SK-N-SH (cell line): ENCODE data around the gene SGPP1. TPM values are rescaled to one million over a fixed set of nuclear protein-coding genes. Genes with fewer than 3 reads are reported as not detected.

Experiments
- CTCF ChIA-PET: fragments of 300-600, 350-600 bp; formaldehyde crosslinking; extraction: SDS; loops from one replicate; lab custom pipeline; 2021; lab: Yijun Ruan, JAX
- POLR2A ChIA-PET: fragments of 350-600 bp; sonication (Branson Sonifier 250); formaldehyde crosslinking; extraction: SDS; loops from one replicate; lab custom pipeline; 2020; ENCODE audit warnings: antibody characterized with exemption, inconsistent platforms; lab: Yijun Ruan, JAX
- DNase-seq: peaks from one replicate; pipeline ENCODE4 v3.0.0; 2012
- H2AFZ ChIP-seq: fragments of 200-600 bp; sonication (generic); 2 replicates; pipeline ENCODE4 v1.8.1; 2016; ENCODE audit warnings: antibody characterized with exemption, mild to moderate bottlenecking, low read depth
- H3F3A ChIP-seq: fragments of 200-600 bp; sonication (generic); replicated peaks from 2 replicates; pipeline ENCODE3; 2016; ENCODE audit warnings: antibody characterized with exemption, mild to moderate bottlenecking; ENCODE audit not compliant: insufficient read depth
- H3K27ac ChIP-seq, 2 experiments: fragments of 200-500 bp in 1 of 2; fragments of 200-600 bp in 1 of 2; sonication (Bioruptor generic) in 1 of 2; sonication (generic), shearing (Covaris generic) in 1 of 2; 2 replicates each; pipeline versions ENCODE4 v1.5.1 to v1.6.1; 2014 to 2016; ENCODE audit warnings: low read depth in 2 of 2, inconsistent platforms in 1 of 2, low read length in 1 of 2, mild to moderate bottlenecking in 1 of 2, mixed read lengths in 1 of 2
- H3K27me3 ChIP-seq: fragments of 200-600 bp; sonication (generic), shearing (Covaris generic); 2 replicates; pipeline ENCODE4 v1.6.1; 2016; ENCODE audit warnings: mixed run types; ENCODE audit not compliant: insufficient read depth
- H3K36me3 ChIP-seq, 2 experiments: fragments of 200-500 bp in 1 of 2; fragments of 200-600 bp in 1 of 2; sonication (Bioruptor generic) in 1 of 2; sonication (generic) in 1 of 2; replicated peaks in 1 of 2; 2 replicates each; pipeline versions ENCODE3 to v1.5.1; 2014 to 2016; ENCODE audit warnings: low read length in 1 of 2, mild to moderate bottlenecking in 1 of 2; ENCODE audit not compliant: insufficient read depth in 2 of 2, control insufficient read depth in 1 of 2
- H3K4me1 ChIP-seq, 2 experiments: fragments of 200-500 bp in 1 of 2; fragments of 200-600 bp in 1 of 2; sonication (Bioruptor generic) in 1 of 2; sonication (generic), shearing (Covaris generic) in 1 of 2; 2 replicates each; pipeline versions ENCODE4 v1.5.1 to v1.6.1; 2014 to 2016; ENCODE audit warnings: low read depth in 1 of 2, low read length in 1 of 2, mixed run types in 1 of 2; ENCODE audit not compliant: insufficient read depth in 2 of 2, control insufficient read depth in 1 of 2
- H3K4me2 ChIP-seq: fragments of 200-600 bp; sonication (generic), shearing (Covaris generic); 2 replicates; pipeline ENCODE4 v1.6.1; 2017; ENCODE audit warnings: mixed run types
- H3K4me3 ChIP-seq, 2 experiments: fragments of 200-500 bp in 1 of 2; fragments of 200-600 bp in 1 of 2; sonication (Bioruptor generic) in 1 of 2; sonication (generic), shearing (Covaris generic) in 1 of 2; 2 replicates each; pipeline versions ENCODE4 v1.5.1 to v1.8.1; 2014 to 2016; ENCODE audit warnings: low read depth in 2 of 2, inconsistent platforms in 1 of 2, low read length in 1 of 2, mild to moderate bottlenecking in 1 of 2, mixed read lengths in 1 of 2, moderate library complexity in 1 of 2
- H3K79me2 ChIP-seq: fragments of 200-600 bp; sonication (generic); 2 replicates; pipeline ENCODE4 v1.8.1; 2017; ENCODE audit warnings: mild to moderate bottlenecking; ENCODE audit not compliant: insufficient read depth
- H3K9ac ChIP-seq: fragments of 200-600 bp; sonication (generic); 2 replicates; pipeline ENCODE4 v1.6.1; 2017; ENCODE audit warnings: mixed run types
- H3K9me2 ChIP-seq: fragments of 200-600 bp; sonication (generic); 2 replicates; pipeline ENCODE4 v1.6.1; 2017; ENCODE audit warnings: mixed run types
- H3K9me3 ChIP-seq: fragments of 200-600 bp; sonication (generic); 2 replicates; pipeline ENCODE4 v1.6.1; 2017; ENCODE audit warnings: mixed run types, mild to moderate bottlenecking, moderate library complexity
- H4K20me1 ChIP-seq: fragments of 200-600 bp; sonication (generic); 2 replicates; pipeline ENCODE4 v1.6.1; 2017; ENCODE audit warnings: mild to moderate bottlenecking, mixed run types; ENCODE audit not compliant: insufficient read depth
- CHD2 ChIP-seq: fragments of 150-350 bp; IDR thresholded peaks from 2 replicates; pipeline ENCODE4 v1.6.1; 2018; ENCODE audit warnings: low read length; ENCODE audit not compliant: partially characterized antibody
- ELF1 ChIP-seq: IDR thresholded peaks from 2 replicates; pipeline ENCODE4 v1.4.0; 2012
- EP300 ChIP-seq, 2 experiments: IDR thresholded peaks; 2 replicates each; pipeline versions ENCODE4 v1.4.0 to v1.6.1; 2012; ENCODE audit warnings: borderline replicate concordance in 1 of 2, low read depth in 1 of 2, low read length in 1 of 2
- FOSL2 ChIP-seq: IDR thresholded peaks from 2 replicates; pipeline ENCODE4 v1.4.0; 2012; ENCODE audit warnings: low read depth, mild to moderate bottlenecking, moderate library complexity, borderline replicate concordance
- GABPA ChIP-seq: IDR thresholded peaks from 2 replicates; pipeline ENCODE4 v1.4.0; 2012; ENCODE audit warnings: low read depth, mild to moderate bottlenecking
- GATA2 ChIP-seq: sonication (generic); formaldehyde crosslinking; IDR thresholded peaks from 2 replicates; pipeline ENCODE4 v1.5.0; 2020; ENCODE audit warnings: mild to moderate bottlenecking, missing genetic modification reagents
- IRF3 ChIP-seq: fragments of 150-350 bp; IDR thresholded peaks from 2 replicates; pipeline ENCODE4 v1.6.1; 2016; ENCODE audit warnings: mild to moderate bottlenecking, low read depth, low read length
- MXI1 ChIP-seq: IDR thresholded peaks from 2 replicates; pipeline ENCODE4 v1.6.1; 2012; ENCODE audit warnings: mild to moderate bottlenecking, low read depth, low read length, improper control_type of control experiment
- POLR2AphosphoS5 ChIP-seq: IDR thresholded peaks from 2 replicates; pipeline ENCODE4 v1.6.1; 2012; ENCODE audit warnings: low read depth, low read length
- RAD21 ChIP-seq: IDR thresholded peaks from 2 replicates; pipeline ENCODE4 v1.6.1; 2012; ENCODE audit warnings: mild to moderate bottlenecking, low read length
- TAF1 ChIP-seq: IDR thresholded peaks from 2 replicates; pipeline ENCODE4 v1.6.1; 2012; ENCODE audit warnings: low read depth, mild to moderate bottlenecking, low read length, moderate library complexity, borderline replicate concordance
- TEAD4 ChIP-seq: IDR thresholded peaks from 2 replicates; pipeline ENCODE4 v1.4.0; 2012; ENCODE audit warnings: mild to moderate bottlenecking, borderline replicate concordance; ENCODE audit not compliant: insufficient read depth
- ZBTB33 ChIP-seq: IDR thresholded peaks from 2 replicates; pipeline ENCODE4 v1.4.0; 2012; ENCODE audit warnings: low read depth, borderline replicate concordance
- WGBS: methylation state at CpG from one replicate; pipeline ENCODE4 v1.1.6; 2017; ENCODE audit warnings: low lambda C conversion rate; 5-methylcytosine and 5-hydroxymethylcytosine counted together
- polyA plus RNA-seq, 3 experiments: library from polyadenylated mRNA; depleted of rRNA; stranded (reverse); fragments of >200 nt; gene quantifications; 2 replicates each; pipeline ENCODE4 v1.2.3, GENCODE V29; 2012
- TF ChIP-seq, protein P1 (sequence below): IDR thresholded peaks from 2 replicates; pipeline ENCODE4; 2012
- TF ChIP-seq, protein P2 (sequence below): IDR thresholded peaks from 2 replicates; pipeline ENCODE4 v1.4.0; 2012; ENCODE audit warnings: low read depth

The SGPP1 gene
- polyA plus RNA-seq, 1 of the 3 experiments (the other 2 are of a cell fraction) = 8.4 TPM

GRCh38 chr14:63642656-63643382, 85.0 kb downstream of the SGPP1 start:
- DNase-seq = no peak
- H3F3A ChIP-seq = peaks cover 15% of the 10 kb centered on the region
- no peaks in the 10 kb centered on the region for H3K9me2 ChIP-seq
- H2AFZ ChIP-seq = peak overlapping the region; percentile 85
- CTCF ChIA-PET = interaction anchor here (0.8 to 5.8 kb wide), 7 partner anchors 9 to 661 kb away, joined by 3 to 17 read pairs (median 4); no protein-coding TSS in a partner anchor
- POLR2A ChIA-PET = interaction anchor here (1.7 kb wide), 1 partner anchor 99 kb away, joined by 11 read pairs; the partner anchor contains the start of gene PPP2R5E
- TF ChIP-seq TEAD4 (no peak), TAF1 (no peak), RAD21 (no peak), EP300 (IDR thresholded peaks at IDR 0.05; ENCODE audit: borderline replicate concordance in 1 of 2, low read depth in 1 of 2, low read length in 1 of 2) (no peak), ZBTB33 (no peak), IRF3 (no peak)
- peak overlapping the region; percentile 70 to 72 for H3K4me3 ChIP-seq
- peaks cover 40% of the 10 kb centered on the region; the same call in 1 of the 2 replicates for H3K79me2 ChIP-seq
- 42% methylated on average over 8 of the region's 8 CpGs for WGBS
- no peaks in the 10 kb centered on the region for H3K9me3 ChIP-seq
- H3K36me3 ChIP-seq = peaks cover 0 to 7% of the 10 kb centered on the region in 2 experiments
- no peaks in the 10 kb centered on the region; a peak in 2 of 4 replicates for H3K4me1 ChIP-seq
- H4K20me1 ChIP-seq = no peaks in the 10 kb centered on the region
- peak overlapping the region; percentile 93 to 94; a peak in 3 of 4 replicates for H3K27ac ChIP-seq
- peak overlapping the region; percentile 83; the same call in 1 of the 2 replicates for H3K9ac ChIP-seq
- peak overlapping the region; percentile 79 for H3K4me2 ChIP-seq
- H3K27me3 ChIP-seq = no peaks in the 10 kb centered on the region

DNA sequence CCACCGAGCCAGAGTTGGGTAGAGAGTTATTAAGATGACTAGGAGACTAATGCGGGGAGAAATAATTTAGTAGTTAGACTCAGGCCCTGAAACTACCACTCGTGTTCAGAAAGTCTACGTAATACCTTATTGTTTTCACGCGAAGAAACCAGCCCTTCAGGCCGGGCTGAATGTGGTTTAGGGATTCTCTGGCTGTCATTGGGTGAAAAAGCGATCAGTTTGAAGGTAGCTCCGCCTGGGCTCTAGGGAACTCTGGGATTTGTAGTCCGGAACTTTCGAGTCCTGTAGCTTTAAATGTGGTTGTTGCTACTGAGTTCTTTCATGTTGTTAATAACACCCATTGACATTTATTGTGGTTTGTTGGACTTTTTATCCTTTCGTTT, 85.6 kb downstream of the SGPP1 start:
- Histone ChIP-seq H4K20me1 (no peaks in the 10 kb centered on the region), H3K9ac (peak overlapping the region; percentile 83), H3K4me1 (no peaks in the 10 kb centered on the region; a peak in 2 of 4 replicates), H3K4me2 (peak overlapping the region; percentile 79), H3K27ac (peak overlapping the region; percentile 93 to 94), H3K4me3 (peak overlapping the region; percentile 70 to 72), H3K27me3 (no peaks in the 10 kb centered on the region), H3K9me3 (no peaks in the 10 kb centered on the region), H2AFZ (peak overlapping the region; percentile 85), H3K36me3 (peaks cover 0 to 11% of the 10 kb centered on the region in 2 experiments), H3F3A (peaks cover 15% of the 10 kb centered on the region), H3K79me2 (peaks cover 46% of the 10 kb centered on the region; the same call in 1 of the 2 replicates), H3K9me2 (no peaks in the 10 kb centered on the region)
- TF ChIP-seq RAD21 (0 out of 2 replicates have a peak, but pooled peaks have one; percentile 3), ELF1 (peak; percentile 95), POLR2AphosphoS5 (peak; percentile 48), GABPA (peak; percentile 60; the same call in 1 of the 2 replicates), IRF3 (peak; percentile 38; the same call in 1 of the 2 replicates), MXI1 (peak; percentile 57; the same call in 1 of the 2 replicates), GATA2 (CRISPR knock-in tag) (no peak), EP300 (IDR thresholded peaks at IDR 0.05; ENCODE audit: borderline replicate concordance in 1 of 2, low read depth in 1 of 2, low read length in 1 of 2) (no peak), CHD2 (peak; percentile 20), FOSL2 (no peak)
- TF ChIP-seq, protein P1, sequence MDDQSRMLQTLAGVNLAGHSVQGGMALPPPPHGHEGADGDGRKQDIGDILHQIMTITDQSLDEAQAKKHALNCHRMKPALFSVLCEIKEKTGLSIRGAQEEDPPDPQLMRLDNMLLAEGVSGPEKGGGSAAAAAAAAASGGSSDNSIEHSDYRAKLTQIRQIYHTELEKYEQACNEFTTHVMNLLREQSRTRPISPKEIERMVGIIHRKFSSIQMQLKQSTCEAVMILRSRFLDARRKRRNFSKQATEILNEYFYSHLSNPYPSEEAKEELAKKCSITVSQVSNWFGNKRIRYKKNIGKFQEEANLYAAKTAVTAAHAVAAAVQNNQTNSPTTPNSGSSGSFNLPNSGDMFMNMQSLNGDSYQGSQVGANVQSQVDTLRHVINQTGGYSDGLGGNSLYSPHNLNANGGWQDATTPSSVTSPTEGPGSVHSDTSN = peak; percentile 96
- TF ChIP-seq, protein P2, sequence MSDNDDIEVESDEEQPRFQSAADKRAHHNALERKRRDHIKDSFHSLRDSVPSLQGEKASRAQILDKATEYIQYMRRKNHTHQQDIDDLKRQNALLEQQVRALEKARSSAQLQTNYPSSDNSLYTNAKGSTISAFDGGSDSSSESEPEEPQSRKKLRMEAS = no peak
- 0% methylated on average over 11 of the region's 12 CpGs for WGBS
- DNase-seq = peak; percentile 77
- POLR2A ChIA-PET = interaction anchor here (0.7 to 1.7 kb wide), 4 partner anchors 9 to 99 kb away, joined by 3 to 11 read pairs (median 6); partner anchors contain the start of genes PPP2R5E and SGPP1
- CTCF ChIA-PET = interaction anchor here (0.8 to 5.8 kb wide), 9 partner anchors 9 to 661 kb away, joined by 3 to 17 read pairs (median 3); no protein-coding TSS in a partner anchor
